K562 (cell line): ENCODE measurements around the gene LCA5. TPM values are rescaled to one million over a fixed set of nuclear protein-coding genes. Genes with fewer than 3 reads are reported as not detected.

Experiments used
- BDP1 ChIP-seq: IDR thresholded peaks from 3 replicates; pipeline ENCODE4 v1.6.1; 2011; ENCODE audit not compliant: insufficient read length, insufficient read depth
- BRF1 ChIP-seq: IDR thresholded peaks from 3 replicates; pipeline ENCODE4 v1.6.1; 2011; ENCODE audit warnings: borderline replicate concordance, mild to moderate bottlenecking; ENCODE audit not compliant: insufficient read length; ENCODE audit errors: extremely low read depth
- CEBPG ChIP-seq, 3 experiments: fragments of 200-800 bp in 1 of 3; sonication (Bioruptor generic) in 1 of 3; sonication (generic) in 1 of 3; formaldehyde crosslinking in 1 of 3; IDR thresholded peaks in 2 of 3; conservative IDR thresholded peaks in 1 of 3; 2 replicates each; pipeline versions ENCODE4 v1.6.1 to v1.8.0; 2016 to 2022; ENCODE audit warnings: missing compliant biosample characterization in 2 of 3, missing genetic modification characterization in 2 of 3, mild to moderate bottlenecking in 1 of 3, missing genetic modification reagents in 1 of 3
- CXXC5 ChIP-seq: fragments of 250-450 bp; sonication (Bioruptor Pico); IDR thresholded peaks from 2 replicates; pipeline ENCODE4 v1.8.0; 2022; ENCODE audit warnings: inconsistent platforms, mild to moderate bottlenecking, moderate library complexity
- ELF1 ChIP-seq: fragments of 200-800 bp; sonication (Bioruptor generic); IDR thresholded peaks from 2 replicates; pipeline ENCODE4 v1.6.1; 2016; ENCODE audit warnings: missing genetic modification characterization, missing compliant biosample characterization
- GABPB2 ChIP-seq: fragments of 250-450 bp; sonication (Bioruptor Pico); conservative IDR thresholded peaks from 2 replicates; pipeline ENCODE4 v1.5.1; 2021; ENCODE audit warnings: mild to moderate bottlenecking
- GATAD2A ChIP-seq: fragments of 450-650 bp; IDR thresholded peaks from 2 replicates; pipeline ENCODE4 v1.6.1; 2017
- HDAC1 ChIP-seq, 2 experiments: fragments of 450-650 bp; IDR thresholded peaks; 2 replicates each; pipeline ENCODE4 v1.6.1; 2016 to 2017; ENCODE audit warnings: inconsistent platforms in 1 of 2, mild to moderate bottlenecking in 1 of 2, moderate library complexity in 1 of 2
- HDAC2 ChIP-seq: fragments of 450-650 bp; IDR thresholded peaks from 2 replicates; pipeline ENCODE4 v1.6.1; 2016; ENCODE audit warnings: mild to moderate bottlenecking
- HDGF ChIP-seq: fragments of 450-650 bp; IDR thresholded peaks from 2 replicates; pipeline ENCODE4 v1.6.1; 2016
- KAT7 ChIP-seq: sonication (generic); formaldehyde crosslinking; IDR thresholded peaks from 2 replicates; pipeline ENCODE4 v1.8.0; 2022; ENCODE audit warnings: missing genetic modification reagents, mild to moderate bottlenecking, borderline replicate concordance
- KLF1 ChIP-seq: fragments of 450-650 bp; IDR thresholded peaks from 2 replicates; pipeline ENCODE4 v1.6.1; 2016; ENCODE audit warnings: missing genetic modification characterization, missing compliant biosample characterization
- KLF13 ChIP-seq: fragments of 450-650 bp; IDR thresholded peaks from 2 replicates; pipeline ENCODE4 v1.6.1; 2016; ENCODE audit warnings: missing genetic modification characterization, low read depth, mild to moderate bottlenecking, missing compliant biosample characterization, moderate library complexity, borderline replicate concordance
- PML ChIP-seq: IDR thresholded peaks from 2 replicates; pipeline ENCODE4 v1.6.1; 2012; ENCODE audit warnings: low read length, inconsistent platforms
- POLR2A ChIP-seq: fragments of 450-650 bp; conservative IDR thresholded peaks from 2 replicates; pipeline ENCODE4 v1.6.1; 2016
- POLR2AphosphoS5 ChIP-seq: IDR thresholded peaks from 2 replicates; pipeline ENCODE4 v1.6.1; 2011; ENCODE audit warnings: mild to moderate bottlenecking, low read depth, low read length, moderate library complexity; ENCODE audit not compliant: control insufficient read depth, insufficient read depth
- PTBP1 ChIP-seq: fragments of 200-400 bp; formaldehyde crosslinking; IDR thresholded peaks from 2 replicates; pipeline ENCODE4 v1.6.1; 2017; ENCODE audit warnings: low read depth, low read length
- SMARCA4 ChIP-seq: fragments of 450-650 bp; IDR thresholded peaks from 2 replicates; pipeline ENCODE4 v1.6.1; 2016
- SREBF1 ChIP-seq: fragments of 150-350 bp; IDR thresholded peaks from 2 replicates; pipeline ENCODE4 v1.6.1; 2014; ENCODE audit warnings: antibody characterized with exemption, low read depth, low read length, borderline replicate concordance
- TBP ChIP-seq: optimal IDR thresholded peaks from 2 replicates; pipeline ENCODE3; 2011; ENCODE audit warnings: low read depth, low read length, improper control_type of control experiment
- THRAP3 ChIP-seq: fragments of 450-650 bp; IDR thresholded peaks from 2 replicates; pipeline ENCODE4 v1.6.1; 2016; ENCODE audit warnings: mild to moderate bottlenecking, inconsistent platforms, borderline replicate concordance
- TRIM28 ChIP-seq: fragments of 450-650 bp; IDR thresholded peaks from 2 replicates; pipeline ENCODE4 v1.6.1; 2017
- XRCC5 ChIP-seq: fragments of 200-400 bp; formaldehyde crosslinking; IDR thresholded peaks from 2 replicates; pipeline ENCODE4 v1.6.1; 2017; ENCODE audit warnings: low read depth, mild to moderate bottlenecking, low read length
- ZFX ChIP-seq: sonication (generic); formaldehyde crosslinking; IDR thresholded peaks from 2 replicates; pipeline ENCODE4 v1.8.0; 2022; ENCODE audit warnings: mild to moderate bottlenecking, missing genetic modification reagents, moderate library complexity
- ZNF184 ChIP-seq: sonication (generic); formaldehyde crosslinking; IDR thresholded peaks from 2 replicates; pipeline ENCODE4 v1.5.0; 2020; ENCODE audit warnings: missing genetic modification reagents
- ZNF232 ChIP-seq: sonication (generic); formaldehyde crosslinking; IDR thresholded peaks from 2 replicates; pipeline ENCODE4 v1.8.0; 2022; ENCODE audit warnings: mild to moderate bottlenecking, missing genetic modification reagents
- polyA plus RNA-seq, 8 experiments: library from polyadenylated mRNA; depleted of rRNA in 4 of 8; stranded (reverse) in 5 of 8; unstranded in 3 of 8; fragments of >200 nt; fragmentation: Nextera tagmentation in 2 of 8; fragmentation: Illumina TruSeq in 1 of 8; extraction: Ambion mirVana in 2 of 8; extraction: Trizol in 1 of 8; gene quantifications; 2 replicates each; pipeline versions ENCODE4 v1.2.1 to v1.2.3, GENCODE V29; 2011 to 2014; ENCODE audit warnings: inconsistent platforms in 1 of 8, missing spikeins in 1 of 8
- total RNA-seq, 7 experiments: library from RNA; depleted of rRNA in 6 of 7; stranded (reverse); fragments of >200 nt in 6 of 7; fragmentation: Illumina TruSeq in 2 of 7; extraction: Trizol in 2 of 7; gene quantifications; 2 replicates each; pipeline versions ENCODE4 v1.2.1 to v1.2.3, GENCODE V29; 2011 to 2021; ENCODE audit warnings: low replicate concordance in 1 of 7
- TF ChIP-seq, protein P1 (sequence below): fragments of 250-450 bp; sonication (Bioruptor Pico); IDR thresholded peaks from 2 replicates; pipeline ENCODE4 v1.4.0; 2020; ENCODE audit warnings: borderline replicate concordance
- TF ChIP-seq, protein P2 (sequence below), 2 experiments: fragments of 250-450 bp in 1 of 2; fragments of 450-650 bp in 1 of 2; sonication (Bioruptor Pico) in 1 of 2; IDR thresholded peaks; 2 replicates each; pipeline versions ENCODE4 v1.6.1 to v1.8.0; 2016 to 2021; ENCODE audit warnings: mild to moderate bottlenecking in 2 of 2, moderate library complexity in 2 of 2, missing compliant biosample characterization in 1 of 2, missing genetic modification characterization in 1 of 2

Gene LCA5
- total and polyA plus RNA-seq, 9 of the 15 experiments (the other 6 are each of a cell fraction or from before 2014, with no cell fraction given), result 1.0 to 3.4 (median 1.8) TPM

DNA sequence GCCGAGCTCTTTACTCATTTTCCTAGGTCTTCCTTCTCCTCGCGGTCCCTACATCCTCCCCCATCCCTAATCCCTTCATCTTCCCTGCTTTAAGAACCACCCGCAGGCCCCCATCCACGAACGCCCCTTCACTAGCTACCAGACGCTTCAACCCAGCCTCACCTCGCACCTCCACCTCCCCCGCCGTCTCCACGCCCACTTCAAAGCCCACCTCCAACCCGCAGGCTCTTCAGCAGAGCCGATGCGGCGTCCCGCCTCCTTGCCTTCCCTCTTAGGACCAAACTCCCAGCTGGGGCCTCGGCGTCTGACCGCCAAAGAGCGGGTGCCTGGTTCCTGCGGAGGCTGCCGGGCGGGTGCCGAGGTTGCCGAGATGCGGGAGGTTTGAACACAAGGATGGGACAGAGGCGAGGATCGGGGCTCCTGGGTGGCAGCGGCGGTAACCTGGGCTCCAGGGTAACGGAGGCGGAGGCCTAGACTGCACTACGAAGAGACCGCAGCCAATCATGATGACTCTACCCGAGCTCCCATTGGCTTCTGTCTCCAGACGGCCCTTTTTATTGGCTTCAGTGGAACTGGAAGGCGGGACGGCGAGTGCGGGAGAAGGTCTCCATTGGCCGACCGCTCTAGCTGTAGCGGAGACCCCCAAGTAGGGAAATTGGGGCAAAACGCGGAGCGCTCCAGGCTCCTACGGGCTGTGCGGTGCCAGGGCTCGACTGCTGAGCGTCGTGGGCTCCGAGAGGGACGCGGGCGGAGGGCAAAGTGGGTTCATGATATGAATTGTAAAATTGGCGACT lies at the start of gene LCA5 (continued):
- TF ChIP-seq, protein P1, sequence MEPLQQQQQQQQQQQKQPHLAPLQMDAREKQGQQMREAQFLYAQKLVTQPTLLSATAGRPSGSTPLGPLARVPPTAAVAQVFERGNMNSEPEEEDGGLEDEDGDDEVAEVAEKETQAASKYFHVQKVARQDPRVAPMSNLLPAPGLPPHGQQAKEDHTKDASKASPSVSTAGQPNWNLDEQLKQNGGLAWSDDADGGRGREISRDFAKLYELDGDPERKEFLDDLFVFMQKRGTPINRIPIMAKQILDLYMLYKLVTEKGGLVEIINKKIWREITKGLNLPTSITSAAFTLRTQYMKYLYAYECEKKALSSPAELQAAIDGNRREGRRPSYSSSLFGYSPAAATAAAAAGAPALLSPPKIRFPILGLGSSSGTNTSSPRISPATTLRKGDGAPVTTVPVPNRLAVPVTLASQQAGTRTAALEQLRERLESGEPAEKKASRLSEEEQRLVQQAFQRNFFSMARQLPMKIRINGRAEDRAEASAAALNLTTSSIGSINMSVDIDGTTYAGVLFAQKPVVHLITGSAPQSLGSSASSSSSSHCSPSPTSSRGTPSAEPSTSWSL, result no peak
- TF ChIP-seq POLR2A (peak; percentile 88), BRF1 (no peak), KLF13 (tag) (peak; percentile 40; the same call in 1 of the 2 replicates), KLF1 (tag) (no peak), TBP (peak; percentile 76), SREBF1 (no peak), CEBPG (CRISPR knock-in tag; IDR thresholded peaks at IDR 0.05) (no peak), CEBPG (tag; conservative IDR thresholded peaks at IDR 0.05 in 1 of 2, IDR thresholded peaks at IDR 0.05 in 1 of 2) (no peak), XRCC5 (0 out of 2 replicates have a peak, but pooled peaks have one; percentile 54), HDAC1 (IDR thresholded peaks at IDR 0.05) (peak in 1 of 2 experiments; percentile 85; a peak in 2 of 4 replicates), HDAC2 (peak; percentile 67), PTBP1 (no peak), PML (peak; percentile 33; the same call in 1 of the 2 replicates), GABPB2 (no peak), POLR2AphosphoS5 (peak; percentile 62), KAT7 (CRISPR knock-in tag) (no peak; the same call in 1 of the 2 replicates), ZNF232 (CRISPR knock-in tag) (no peak), BDP1 (no peak), ZNF184 (no peak), GATAD2A (no peak), TRIM28 (no peak), HDGF (0 out of 2 replicates have a peak, but pooled peaks have one; percentile 24), SMARCA4 (peak; percentile 20; the same call in 1 of the 2 replicates), THRAP3 (no peak), CXXC5 (CRISPR knock-in tag) (peak; percentile 56; the same call in 1 of the 2 replicates), ZFX (CRISPR knock-in tag) (peak; percentile 95), ELF1 (0 out of 2 replicates have a peak, but pooled peaks have one; percentile 21)
- TF ChIP-seq, protein P2, sequence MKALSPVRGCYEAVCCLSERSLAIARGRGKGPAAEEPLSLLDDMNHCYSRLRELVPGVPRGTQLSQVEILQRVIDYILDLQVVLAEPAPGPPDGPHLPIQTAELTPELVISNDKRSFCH (CRISPR knock-in tag; IDR thresholded peaks at IDR 0.05), result no peak
- TF ChIP-seq, protein P2 (tag; IDR thresholded peaks at IDR 0.05), result no peak; the same call in 1 of the 2 replicates
